GM19043 (cell line): Measurements from ENCODE around the gene ADAMTSL1.

ENCODE experiments used
- ATAC-seq: cut with Tn5 transposase; IDR thresholded peaks from one replicate; pipeline ENCODE4 v1.9.1; 2021; ENCODE audit warnings: low read depth; ENCODE audit not compliant: unreplicated experiment

The ADAMTSL1 gene

GRCh38 chr9:18684593-18685317, 210.8 kb downstream of the ADAMTSL1 start:
- ATAC-seq, result no peak

- ATAC-seq, result no peak
These were observed 214.9 kb downstream of the ADAMTSL1 start for GRCh38 chr9:18688581-18689565.

DNA sequence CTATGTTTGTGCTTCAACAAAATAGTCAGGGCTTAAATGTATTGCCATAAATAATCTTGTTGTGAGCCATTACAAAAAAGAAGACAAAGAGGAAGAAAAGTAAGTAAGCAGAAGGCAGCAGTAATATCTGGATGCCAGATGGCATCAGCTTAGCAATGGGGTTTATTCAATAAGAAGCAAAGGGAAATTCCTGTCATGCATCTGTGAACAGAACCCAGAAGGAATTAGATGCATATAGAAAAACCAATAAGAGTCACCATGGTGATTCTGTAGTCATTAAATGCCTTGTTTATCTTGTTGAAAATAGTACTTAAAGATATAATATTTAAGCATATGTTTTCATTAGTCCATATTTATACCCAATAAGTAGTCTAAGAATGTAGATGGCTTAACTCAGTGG, 216.0 kb downstream of the ADAMTSL1 start:
- ATAC-seq, result no peak

DNA sequence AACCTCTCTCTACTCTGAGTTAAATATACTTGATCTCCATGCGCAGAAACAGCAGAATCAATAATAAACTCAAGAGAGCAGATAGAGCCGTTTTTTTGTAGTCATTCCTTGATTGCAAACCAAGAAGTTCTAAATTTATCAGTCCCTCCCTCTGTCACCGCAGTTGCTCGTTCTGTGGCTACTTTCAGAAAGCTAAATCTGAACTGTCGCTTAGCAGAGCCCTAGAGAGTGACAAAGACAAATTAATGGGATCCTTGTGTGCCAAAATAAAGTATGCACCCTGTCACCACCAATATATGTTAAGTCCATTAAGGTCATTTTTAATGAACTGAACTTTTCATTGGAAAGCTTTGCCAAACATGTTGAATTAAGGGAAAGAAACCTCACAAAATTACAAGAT, 218.3 kb downstream of the ADAMTSL1 start:
- ATAC-seq, result no peak

- no peak for ATAC-seq
These were observed 219.0 kb downstream of the ADAMTSL1 start for GRCh38 chr9:18692962-18693361.

DNA sequence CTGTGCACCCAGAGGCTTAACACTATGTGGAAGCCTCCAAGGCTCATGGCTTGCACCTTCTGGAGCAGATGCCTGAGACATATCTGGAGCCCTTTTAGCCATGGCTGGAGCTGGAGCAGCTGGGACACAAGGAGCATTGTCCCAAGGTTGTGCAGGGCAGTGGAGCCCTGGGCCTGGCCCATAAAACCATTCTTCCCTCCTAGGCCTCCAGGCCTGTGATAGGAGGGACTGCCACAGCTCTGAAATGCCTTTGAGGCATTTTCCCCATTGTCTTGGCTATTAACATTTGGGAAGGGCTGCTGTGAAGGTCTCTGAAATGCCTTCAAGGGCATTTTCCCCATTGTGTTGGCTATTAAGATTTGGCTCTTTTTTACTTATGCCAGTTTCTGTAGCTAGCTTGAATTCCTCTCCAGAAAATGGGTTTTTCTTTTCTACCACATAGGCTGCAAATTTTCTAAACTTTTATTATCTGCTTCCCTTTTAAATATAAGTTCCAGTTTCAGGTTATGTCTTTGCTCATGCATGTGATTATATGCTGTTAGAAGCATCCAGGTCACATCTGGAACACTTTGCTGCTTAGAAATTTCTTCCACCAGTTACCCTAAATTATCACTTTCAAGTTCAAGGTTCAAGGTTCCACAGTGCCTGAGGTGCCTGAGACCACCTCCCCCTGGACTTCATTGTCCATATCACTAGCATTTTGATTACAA, 221.2 kb downstream of the ADAMTSL1 start:
- ATAC-seq, result no peak

DNA sequence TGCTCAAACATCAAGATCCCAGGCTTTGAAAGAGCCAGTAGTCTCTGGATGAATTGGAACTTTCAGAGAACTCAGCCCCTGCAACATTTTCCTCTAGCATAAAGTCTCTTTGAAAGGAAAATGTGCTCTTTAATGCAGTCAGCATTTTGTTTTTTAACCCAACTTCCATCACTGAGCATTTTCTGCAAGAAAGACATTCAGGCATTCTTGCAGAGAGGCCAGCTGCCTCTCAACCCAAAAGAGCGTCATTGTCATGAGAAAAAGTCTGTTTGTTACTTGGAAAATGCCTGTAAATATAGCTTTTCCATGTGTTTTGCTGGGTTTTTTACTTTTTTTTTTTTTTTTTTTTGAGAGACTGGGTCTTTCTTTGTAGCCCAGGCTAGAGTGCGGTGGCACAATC, 225.0 kb downstream of the ADAMTSL1 start:
- ATAC-seq, result no peak

- no peak for ATAC-seq
These were observed 225.8 kb downstream of the ADAMTSL1 start for GRCh38 chr9:18699764-18700163.

GRCh38 chr9:18700714-18701113, 226.8 kb downstream of the ADAMTSL1 start:
- no peak for ATAC-seq

GRCh38 chr9:18703151-18703900, 229.4 kb downstream of the ADAMTSL1 start:
- no peak for ATAC-seq

- ATAC-seq, result no peak
These were observed 230.0 kb downstream of the ADAMTSL1 start for GRCh38 chr9:18703901-18704379.

- no peak for ATAC-seq
These were observed 231.9 kb downstream of the ADAMTSL1 start for GRCh38 chr9:18705796-18706392.

DNA sequence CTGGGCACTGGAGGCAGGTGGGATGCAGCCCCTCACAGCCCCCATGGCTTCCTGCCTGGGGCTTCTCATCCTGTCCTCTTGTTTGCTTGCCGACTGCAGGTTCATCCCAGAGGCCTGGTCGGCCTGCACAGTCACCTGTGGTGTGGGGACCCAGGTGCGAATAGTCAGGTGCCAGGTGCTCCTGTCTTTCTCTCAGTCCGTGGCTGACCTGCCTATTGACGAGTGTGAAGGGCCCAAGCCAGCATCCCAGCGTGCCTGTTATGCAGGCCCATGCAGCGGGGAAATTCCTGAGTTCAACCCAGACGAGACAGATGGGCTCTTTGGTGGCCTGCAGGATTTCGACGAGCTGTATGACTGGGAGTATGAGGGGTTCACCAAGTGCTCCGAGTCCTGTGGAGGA, 232.7 kb downstream of the ADAMTSL1 start:
- ATAC-seq, result no peak

DNA sequence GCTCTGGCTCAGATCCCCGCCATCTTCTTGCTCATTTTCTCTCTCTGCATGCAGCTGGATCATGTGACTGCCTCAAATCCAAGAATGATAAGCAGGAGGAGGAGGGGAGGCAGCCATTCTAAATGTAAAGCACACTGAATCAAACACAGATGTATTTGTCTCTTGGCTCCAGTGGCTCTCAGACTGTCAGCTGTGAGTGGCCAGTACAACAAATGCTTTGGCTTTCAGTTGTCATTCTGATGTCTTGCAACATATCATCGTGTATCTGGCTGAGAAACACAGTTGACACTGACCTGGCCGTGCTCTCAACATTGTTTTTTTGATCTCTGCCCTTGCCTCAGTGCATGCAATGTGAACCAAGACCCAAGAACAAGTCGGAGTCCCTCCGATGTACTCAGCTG, 233.1 kb downstream of the ADAMTSL1 start:
- ATAC-seq, result no peak

DNA sequence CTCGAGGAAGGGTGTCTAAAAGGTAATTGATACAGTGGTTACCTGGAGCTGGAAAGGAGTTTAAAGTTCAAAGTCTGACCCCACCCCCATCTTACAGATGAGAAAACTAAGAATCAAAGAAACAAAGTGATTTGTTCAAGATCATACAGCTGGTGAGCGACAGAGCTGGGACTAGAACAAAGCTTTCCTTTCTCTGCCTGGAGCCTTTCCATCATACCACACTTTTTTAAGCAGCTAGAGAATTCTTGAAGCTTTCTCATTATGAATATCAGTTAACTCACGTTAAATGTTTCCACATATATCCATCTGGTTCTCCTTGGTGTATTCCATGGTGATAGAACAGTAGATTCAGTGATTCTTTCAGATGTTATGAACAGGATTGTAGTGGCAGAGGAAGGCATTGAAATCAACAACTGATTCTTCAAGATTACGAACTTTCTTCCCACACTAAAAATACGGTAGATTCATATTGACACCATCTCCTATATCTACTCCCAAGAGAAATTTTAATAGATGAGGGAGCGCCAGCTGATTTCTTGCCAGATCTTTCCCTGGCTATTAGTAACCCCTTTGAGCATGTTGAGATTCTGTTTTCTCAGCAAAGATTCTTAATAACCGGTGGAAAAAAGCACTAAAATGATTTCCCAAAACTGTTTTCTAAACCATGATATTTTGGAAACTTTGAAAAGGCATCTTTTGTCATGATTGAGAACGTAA, 233.7 kb downstream of the ADAMTSL1 start:
- no peak for ATAC-seq

- no peak for ATAC-seq
These were observed 234.5 kb downstream of the ADAMTSL1 start for GRCh38 chr9:18708429-18708828.

GRCh38 chr9:18710065-18710464, 236.1 kb downstream of the ADAMTSL1 start:
- ATAC-seq, result no peak

- ATAC-seq, result no peak
These were observed 243.8 kb downstream of the ADAMTSL1 start for GRCh38 chr9:18717759-18718158.

DNA sequence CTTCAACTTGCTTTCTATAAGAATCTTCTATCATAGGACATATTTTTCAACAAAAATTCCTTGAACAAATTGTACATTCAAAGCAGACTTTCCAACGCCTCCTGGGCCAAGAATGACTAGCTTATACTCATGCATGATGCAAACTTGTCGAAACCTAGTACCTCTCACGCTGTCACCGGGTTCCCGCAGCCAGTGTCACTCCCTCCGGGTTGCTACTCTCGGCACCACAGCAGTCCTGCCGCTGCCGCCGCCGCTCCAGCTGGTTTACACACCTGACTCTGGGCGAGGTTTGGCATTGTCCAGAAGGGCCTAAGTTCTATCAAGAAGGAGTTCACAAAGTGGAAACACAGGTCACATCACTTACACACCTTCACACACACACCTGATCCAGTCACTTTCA, 244.4 kb downstream of the ADAMTSL1 start:
- ATAC-seq, result no peak
